Ammon's horn (tissue), 1 donor: ENCODE measurements around the gene CELA1.

ENCODE experiments used
- DNase-seq: peaks from one replicate; pipeline ENCODE4 v3.0.0-alpha.2; 2016; ENCODE audit warnings: low spot score

Gene CELA1

GRCh38 chr12:51346581-51346980, at the start of gene CELA1:
CELA1 (minus strand) TSS chr12:51346679; CDS start chr12:51346638, 41 bp downstream.
- no peak for DNase-seq

GRCh38 chr12:51395283-51396230, 49.1 kb upstream of the CELA1 start:
- no peak for DNase-seq

GRCh38 chr12:51393676-51394545, 47.4 kb upstream of the CELA1 start:
- no peak for DNase-seq

- DNase-seq: no peak
Observed at GRCh38 chr12:51392556-51393237, 46.2 kb upstream of the CELA1 start.

- DNase-seq: peak; percentile 43
Observed at GRCh38 chr12:51391283-51392123, 45.0 kb upstream of the CELA1 start, which contains the start of gene GALNT6. GALNT6 (minus strand) TSS chr12:51391406; CDS start chr12:51379781, 11,625 bp downstream.

- peak; percentile 48 for DNase-seq
Observed at GRCh38 chr12:51390891-51391282, 44.4 kb upstream of the CELA1 start.

- no peak for DNase-seq
Observed at GRCh38 chr12:51390457-51390856, 44.0 kb upstream of the CELA1 start.

GRCh38 chr12:51389302-51389999, 43.0 kb upstream of the CELA1 start:
- DNase-seq: no peak

GRCh38 chr12:51388846-51389245, 42.4 kb upstream of the CELA1 start:
- DNase-seq: peak; percentile 60

GRCh38 chr12:51388069-51388799, 41.8 kb upstream of the CELA1 start:
- peak; percentile 66 for DNase-seq

- DNase-seq: no peak
Observed at GRCh38 chr12:51386351-51386750, 39.9 kb upstream of the CELA1 start.

GRCh38 chr12:51383269-51383905, 36.9 kb upstream of the CELA1 start:
- DNase-seq: no peak

- DNase-seq: no peak
Observed at GRCh38 chr12:51382173-51382572, 35.7 kb upstream of the CELA1 start.

- no peak for DNase-seq
Observed at GRCh38 chr12:51381226-51382079, 35.0 kb upstream of the CELA1 start.

GRCh38 chr12:51379571-51379970, 33.1 kb upstream of the CELA1 start:
- DNase-seq: no peak

- no peak for DNase-seq
Observed at GRCh38 chr12:51378749-51379148, 32.3 kb upstream of the CELA1 start.

GRCh38 chr12:51377099-51377984, 30.9 kb upstream of the CELA1 start:
- peak; percentile 53 for DNase-seq
